ENCODE measurements around the gene COLEC12.
A peak's percentile ranks its signal among the peaks of the same experiment; 100 is the strongest.

COLEC12 gene

GRCh38 chr18:363301-364085 lies 137.0 kb downstream of the COLEC12 start:
- DNase-seq: no peak
- TF ChIP-seq CTCF (IDR thresholded peaks at IDR 0.05; ENCODE audit: low read depth, low read length): no peak
- H3K36me3 ChIP-seq: no peaks in the 10 kb centered on the region
- H3K4me3 ChIP-seq (ENCODE audit: low read depth, low read length): no peak overlapping the region
- H3K9me3 ChIP-seq: no peaks in the 10 kb centered on the region
- no peaks in the 10 kb centered on the region for H3K27me3 ChIP-seq
- H3K4me1 ChIP-seq: no peaks in the 10 kb centered on the region

GRCh38 chr18:362311-363290 lies 137.9 kb downstream of the COLEC12 start:
- H3K36me3 ChIP-seq: no peaks in the 10 kb centered on the region
- no peak for DNase-seq
- H3K9me3 ChIP-seq: no peaks in the 10 kb centered on the region
- H3K27me3 ChIP-seq: no peaks in the 10 kb centered on the region
- TF ChIP-seq CTCF (IDR thresholded peaks at IDR 0.05; ENCODE audit: low read depth, low read length): no peak
- H3K4me1 ChIP-seq: no peaks in the 10 kb centered on the region
- H3K4me3 ChIP-seq (ENCODE audit: low read depth, low read length): no peak overlapping the region

- Histone ChIP-seq H3K4me1 (no peaks in the 10 kb centered on the region), H3K9me3 (no peaks in the 10 kb centered on the region), H3K36me3 (no peaks in the 10 kb centered on the region), H3K4me3 (ENCODE audit: low read depth, low read length) (no peak overlapping the region), H3K27me3 (no peaks in the 10 kb centered on the region)
- DNase-seq: peak; percentile 8
- no peak for TF ChIP-seq CTCF (IDR thresholded peaks at IDR 0.05; ENCODE audit: low read depth, low read length)
Measured at GRCh38 chr18:361941-362310, 138.6 kb downstream of the COLEC12 start.

GRCh38 chr18:361100-361732 lies 139.3 kb downstream of the COLEC12 start:
- no peak for DNase-seq
- no peak overlapping the region for H3K4me3 ChIP-seq (ENCODE audit: low read depth, low read length)
- H3K36me3 ChIP-seq: no peaks in the 10 kb centered on the region
- no peaks in the 10 kb centered on the region for H3K9me3 ChIP-seq
- no peaks in the 10 kb centered on the region for H3K4me1 ChIP-seq
- TF ChIP-seq CTCF (IDR thresholded peaks at IDR 0.05; ENCODE audit: low read depth, low read length): no peak
- no peaks in the 10 kb centered on the region for H3K27me3 ChIP-seq

- Histone ChIP-seq H3K4me1 (no peaks in the 10 kb centered on the region), H3K36me3 (no peaks in the 10 kb centered on the region), H3K4me3 (ENCODE audit: low read depth, low read length) (no peak overlapping the region), H3K27me3 (no peaks in the 10 kb centered on the region), H3K9me3 (no peaks in the 10 kb centered on the region)
- TF ChIP-seq CTCF (IDR thresholded peaks at IDR 0.05; ENCODE audit: low read depth, low read length): no peak
- DNase-seq: no peak
Measured at GRCh38 chr18:360676-361075, 139.8 kb downstream of the COLEC12 start.
